ENCODE measurements around the gene PODXL2.

PODXL2 gene

GRCh38 chr3:127668906-127669305 is 39.9 kb downstream of the PODXL2 start:
- Histone ChIP-seq H3K27ac (replicated peaks) (no peak overlapping the region), H3K4me3 (replicated peaks; ENCODE audit: insufficient read depth, low read length) (no peak overlapping the region), H3K27me3 (ENCODE audit: insufficient read depth, poor library complexity, severe bottlenecking) (no peaks in the 10 kb centered on the region)
- TF ChIP-seq SPI1 (IDR thresholded peaks at IDR 0.05; ENCODE audit: borderline replicate concordance, low read depth), result no peak
- DNase-seq (ENCODE audit: low read depth in 1 of 2, low spot score in 1 of 2), result no peak

- Histone ChIP-seq H3K4me3 (replicated peaks; ENCODE audit: insufficient read depth, low read length) (no peak overlapping the region), H3K27me3 (ENCODE audit: insufficient read depth, poor library complexity, severe bottlenecking) (no peaks in the 10 kb centered on the region), H3K27ac (replicated peaks) (no peak overlapping the region)
- no peak for DNase-seq (ENCODE audit: low read depth in 1 of 2, low spot score in 1 of 2)
- TF ChIP-seq CTCF (IDR thresholded peaks at IDR 0.05; ENCODE audit: insufficient read depth, low read length) (no peak), REST (IDR thresholded peaks at IDR 0.05; ENCODE audit: insufficient replicate concordance, low read depth) (no peak), POLR2AphosphoS5 (IDR thresholded peaks at IDR 0.05; ENCODE audit: low read depth) (no peak), GABPA (IDR thresholded peaks at IDR 0.05; ENCODE audit: low read depth) (no peak), SPI1 (IDR thresholded peaks at IDR 0.05; ENCODE audit: borderline replicate concordance, low read depth) (no peak)
Observed at GRCh38 chr3:127669541-127670228, 40.7 kb downstream of the PODXL2 start.

- H3K27me3 ChIP-seq (ENCODE audit: insufficient read depth, poor library complexity, severe bottlenecking), result no peaks in the 10 kb centered on the region
- no peak for DNase-seq (ENCODE audit: low read depth in 1 of 2, low spot score in 1 of 2)
- TF ChIP-seq GABPA (IDR thresholded peaks at IDR 0.05; ENCODE audit: low read depth) (no peak), CTCF (IDR thresholded peaks at IDR 0.05; ENCODE audit: insufficient read depth, low read length) (no peak), POLR2AphosphoS5 (IDR thresholded peaks at IDR 0.05; ENCODE audit: low read depth) (no peak), SPI1 (IDR thresholded peaks at IDR 0.05; ENCODE audit: borderline replicate concordance, low read depth) (no peak), REST (IDR thresholded peaks at IDR 0.05; ENCODE audit: insufficient replicate concordance, low read depth) (no peak)
Observed at GRCh38 chr3:127670229-127670559, 41.2 kb downstream of the PODXL2 start.

GRCh38 chr3:127670761-127671522 is 42.0 kb downstream of the PODXL2 start:
- no peak overlapping the region for H3K4me3 ChIP-seq (replicated peaks; ENCODE audit: insufficient read depth, low read length)
- TF ChIP-seq POLR2AphosphoS5 (IDR thresholded peaks at IDR 0.05; ENCODE audit: low read depth) (no peak), SPI1 (IDR thresholded peaks at IDR 0.05; ENCODE audit: borderline replicate concordance, low read depth) (no peak), REST (IDR thresholded peaks at IDR 0.05; ENCODE audit: insufficient replicate concordance, low read depth) (no peak), CTCF (IDR thresholded peaks at IDR 0.05; ENCODE audit: insufficient read depth, low read length) (no peak), GABPA (IDR thresholded peaks at IDR 0.05; ENCODE audit: low read depth) (no peak)

More at GRCh38 chr3:127670229-127670559, 41.2 kb downstream of the PODXL2 start:
- no peak overlapping the region for H3K4me3 ChIP-seq (replicated peaks; ENCODE audit: insufficient read depth, low read length)
- H3K27ac ChIP-seq (replicated peaks), result no peak overlapping the region

More at GRCh38 chr3:127670761-127671522, 42.0 kb downstream of the PODXL2 start:
- no peak for DNase-seq (ENCODE audit: low read depth in 1 of 2, low spot score in 1 of 2)
- Histone ChIP-seq H3K27me3 (ENCODE audit: insufficient read depth, poor library complexity, severe bottlenecking) (no peaks in the 10 kb centered on the region), H3K27ac (replicated peaks) (no peak overlapping the region)

Measured in HL-60 (cell line).